Heart left ventricle (tissue), 13 donors: Measurements from ENCODE around the gene HNRNPAB.

ENCODE experiments used
- POLR2A ChIP-seq, 2 donors: fragments of 450-650 bp; IDR thresholded peaks; one replicate each; pipeline ENCODE4 v1.6.1; 2017; ENCODE audit warnings: antibody characterized with exemption in 2 of 2, mild to moderate bottlenecking in 2 of 2, moderate library complexity in 2 of 2
- TF ChIP-seq, protein P1 (sequence below), 12 donors: fragments of 200-600 bp; sonication (generic) in 4 of 12; IDR thresholded peaks; one replicate each; pipeline versions ENCODE4 v1.5.0 to v1.8.0; 2018 to 2022; ENCODE audit warnings: antibody characterized with exemption in 12 of 12, mild to moderate bottlenecking in 5 of 12
- donor health status: ischemic (EF 13 %, LVEDD 7.1; RV severe dilation, severe dysfunction).
- donor health status: DM: no; HTN: yes; CAD: no.
- donor health status: DM: no; HTN: no; CAD: no.
- donor health status: ischemic (EF 25% LVEDD 6.9; RV normal size, moderate dysfunction).
- donor health status: ischemic (EF 25% LVEDD 5.7; RV mildly dilated, moderate dysfunction).
- donor health status: ischemic (EF 35%, LVEDD 5.7; RV mildly dilated, moderate dysfunction).
- donor health status: nonischemic (EF 11% LVEDD 7.7; RV severe dilation, severe dysfunction).
- donor health status: DM: yes; HTN: yes; CAD: no.
- donor health status: PGD.
- donor health status: ischemic (EF 29% LVEDD 5.4; RV normal size, mild dysfunction).
- donor health status: nonischemic (EF 23%, LVEDD 6.1; RV moderate dilation, normal function).

DNA sequence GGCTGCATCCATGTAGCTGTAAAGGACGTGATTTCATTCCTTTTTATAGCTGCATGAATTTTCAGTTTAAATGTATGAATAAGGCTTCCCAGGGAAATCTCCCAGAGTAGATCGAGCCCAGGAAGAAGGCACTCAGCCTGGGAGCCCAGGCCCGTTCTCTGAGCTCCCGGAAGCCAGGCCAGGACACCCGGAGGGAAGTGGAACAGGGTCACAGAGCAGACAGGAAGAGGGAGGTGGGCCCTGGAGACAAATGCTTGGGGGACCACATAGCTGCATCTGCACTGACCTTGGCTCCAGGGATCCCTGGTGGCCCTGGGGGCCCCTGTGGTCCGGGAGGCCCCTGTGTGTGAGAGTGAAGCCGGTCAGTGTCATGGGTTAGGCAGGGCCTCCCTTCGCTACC lies 47.9 kb downstream of the HNRNPAB start:
- TF ChIP-seq POLR2A (IDR thresholded peaks at IDR 0.05), result no peak
- TF ChIP-seq, protein P1, sequence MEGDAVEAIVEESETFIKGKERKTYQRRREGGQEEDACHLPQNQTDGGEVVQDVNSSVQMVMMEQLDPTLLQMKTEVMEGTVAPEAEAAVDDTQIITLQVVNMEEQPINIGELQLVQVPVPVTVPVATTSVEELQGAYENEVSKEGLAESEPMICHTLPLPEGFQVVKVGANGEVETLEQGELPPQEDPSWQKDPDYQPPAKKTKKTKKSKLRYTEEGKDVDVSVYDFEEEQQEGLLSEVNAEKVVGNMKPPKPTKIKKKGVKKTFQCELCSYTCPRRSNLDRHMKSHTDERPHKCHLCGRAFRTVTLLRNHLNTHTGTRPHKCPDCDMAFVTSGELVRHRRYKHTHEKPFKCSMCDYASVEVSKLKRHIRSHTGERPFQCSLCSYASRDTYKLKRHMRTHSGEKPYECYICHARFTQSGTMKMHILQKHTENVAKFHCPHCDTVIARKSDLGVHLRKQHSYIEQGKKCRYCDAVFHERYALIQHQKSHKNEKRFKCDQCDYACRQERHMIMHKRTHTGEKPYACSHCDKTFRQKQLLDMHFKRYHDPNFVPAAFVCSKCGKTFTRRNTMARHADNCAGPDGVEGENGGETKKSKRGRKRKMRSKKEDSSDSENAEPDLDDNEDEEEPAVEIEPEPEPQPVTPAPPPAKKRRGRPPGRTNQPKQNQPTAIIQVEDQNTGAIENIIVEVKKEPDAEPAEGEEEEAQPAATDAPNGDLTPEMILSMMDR (IDR thresholded peaks at IDR 0.05), result no peak
